ENCODE results near the gene ABTB2. TPM values are rescaled to one million over a fixed set of nuclear protein-coding genes. Genes with fewer than 3 reads are reported as not detected.

The ABTB2 gene
- total RNA-seq, 1 donor from 2014 or later: 3.1 TPM

- TF ChIP-seq CTCF (IDR thresholded peaks at IDR 0.05; ENCODE audit: unreplicated experiment): no peak
- no peaks in the 10 kb centered on the region for H3K9me3 Mint-ChIP-seq
- H3K27me3 Mint-ChIP-seq (ENCODE audit: low read depth): no peaks in the 10 kb centered on the region
- no peak overlapping the region for H3K4me3 Mint-ChIP-seq
- no peaks in the 10 kb centered on the region for H3K36me3 Mint-ChIP-seq
- no peak overlapping the region for H3K27ac Mint-ChIP-seq
- no peak for DNase-seq (ENCODE audit: low spot score in 2 of 2, unreplicated experiment in 2 of 2)
- peaks cover 29% of the 10 kb centered on the region for H3K4me1 Mint-ChIP-seq
These were observed 98.7 kb downstream of the ABTB2 start for GRCh38 chr11:34259087-34259486.

GRCh38 chr11:34256626-34257025 is 101.2 kb downstream of the ABTB2 start:
- Mint-ChIP-seq H3K4me3 (no peak overlapping the region), H3K9me3 (no peaks in the 10 kb centered on the region), H3K27me3 (ENCODE audit: low read depth) (no peaks in the 10 kb centered on the region), H3K4me1 (peaks cover 17% of the 10 kb centered on the region), H3K36me3 (no peaks in the 10 kb centered on the region), H3K27ac (no peak overlapping the region)
- no peak for DNase-seq (ENCODE audit: low spot score in 2 of 2, unreplicated experiment in 2 of 2)
- no peak for TF ChIP-seq CTCF (IDR thresholded peaks at IDR 0.05; ENCODE audit: unreplicated experiment)

- H3K27ac Mint-ChIP-seq: no peak overlapping the region
- TF ChIP-seq CTCF (IDR thresholded peaks at IDR 0.05; ENCODE audit: unreplicated experiment): no peak
- no peak for DNase-seq (ENCODE audit: low spot score in 2 of 2, unreplicated experiment in 2 of 2)
- no peak overlapping the region for H3K4me3 Mint-ChIP-seq
- H3K9me3 Mint-ChIP-seq: no peaks in the 10 kb centered on the region
- H3K4me1 Mint-ChIP-seq: peaks cover 21% of the 10 kb centered on the region
- no peaks in the 10 kb centered on the region for H3K27me3 Mint-ChIP-seq (ENCODE audit: low read depth)
- no peaks in the 10 kb centered on the region for H3K36me3 Mint-ChIP-seq
These were observed 101.7 kb downstream of the ABTB2 start for GRCh38 chr11:34256150-34256549.

- H3K4me3 Mint-ChIP-seq: no peak overlapping the region
- H3K36me3 Mint-ChIP-seq: no peaks in the 10 kb centered on the region
- peaks cover 26% of the 10 kb centered on the region for H3K4me1 Mint-ChIP-seq
- no peaks in the 10 kb centered on the region for H3K27me3 Mint-ChIP-seq (ENCODE audit: low read depth)
- TF ChIP-seq CTCF (IDR thresholded peaks at IDR 0.05; ENCODE audit: unreplicated experiment): no peak
- H3K27ac Mint-ChIP-seq: no peak overlapping the region
- no peak for DNase-seq (ENCODE audit: low spot score in 2 of 2, unreplicated experiment in 2 of 2)
- no peaks in the 10 kb centered on the region for H3K9me3 Mint-ChIP-seq
These were observed 102.7 kb downstream of the ABTB2 start for GRCh38 chr11:34255101-34255500.

GRCh38 chr11:34254011-34254410 is 103.8 kb downstream of the ABTB2 start:
- no peak for DNase-seq (ENCODE audit: low spot score in 2 of 2, unreplicated experiment in 2 of 2)
- Mint-ChIP-seq H3K4me1 (peaks cover 21% of the 10 kb centered on the region), H3K27me3 (ENCODE audit: low read depth) (no peaks in the 10 kb centered on the region), H3K9me3 (no peaks in the 10 kb centered on the region), H3K27ac (no peak overlapping the region), H3K36me3 (no peaks in the 10 kb centered on the region), H3K4me3 (no peak overlapping the region)
- TF ChIP-seq CTCF (IDR thresholded peaks at IDR 0.05; ENCODE audit: unreplicated experiment): no peak

- no peak for TF ChIP-seq CTCF (IDR thresholded peaks at IDR 0.05; ENCODE audit: unreplicated experiment)
- no peaks in the 10 kb centered on the region for H3K27me3 Mint-ChIP-seq (ENCODE audit: low read depth)
- H3K27ac Mint-ChIP-seq: no peak overlapping the region
- H3K4me1 Mint-ChIP-seq: peaks cover 18% of the 10 kb centered on the region
- no peak overlapping the region for H3K4me3 Mint-ChIP-seq
- DNase-seq (ENCODE audit: low spot score in 2 of 2, unreplicated experiment in 2 of 2): no peak
- H3K36me3 Mint-ChIP-seq: no peaks in the 10 kb centered on the region
- no peaks in the 10 kb centered on the region for H3K9me3 Mint-ChIP-seq
These were observed 105.2 kb downstream of the ABTB2 start for GRCh38 chr11:34252651-34253050.
